CD4-positive, alpha-beta T cell treated with Interleukin-1 beta for 1 hour (primary cell): ENCODE measurements around the gene DNASE1L3.
"Not testable (repeated sequence)": the region's sequence is repeated elsewhere in the genome, so short reads cannot be mapped to it uniquely, and the experiment has no call there.

Experiments used
- DNase-seq, 2 donors: peaks; one replicate each; pipeline ENCODE4 v3.0.0-alpha.2; 2020 to 2022

Gene DNASE1L3

GRCh38 chr3:58210761-58211460, at the start of gene DNASE1L3:
Gene DNASE1L3 (minus strand): TSS chr3:58210972. CDS start chr3:58210906, 66 bp downstream.
- DNase-seq = no peak

DNA sequence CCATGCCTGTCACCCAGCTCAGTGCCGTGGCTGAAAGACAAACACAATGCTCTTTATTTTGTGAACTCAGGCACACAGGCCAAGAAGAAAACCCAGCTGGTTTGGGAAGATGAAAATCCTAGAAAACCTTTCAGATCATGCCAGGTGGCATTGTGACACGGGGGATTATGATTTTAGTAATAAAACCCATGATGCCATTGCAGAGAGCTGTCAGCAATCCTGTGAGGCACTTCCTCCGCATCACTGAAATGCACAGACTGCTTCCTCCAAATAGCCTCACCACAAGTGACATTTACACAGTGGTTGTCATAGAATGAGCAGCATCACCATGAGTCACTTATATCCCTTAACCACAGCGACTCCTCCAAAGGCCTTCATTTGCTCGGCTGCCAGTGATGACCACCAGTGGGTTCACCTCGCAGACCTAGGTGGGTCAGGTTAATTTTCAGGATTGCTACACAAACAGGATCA, 49.5 kb upstream of the DNASE1L3 start:
- DNase-seq = peak in 1 of 2 donors; percentile 26

DNA sequence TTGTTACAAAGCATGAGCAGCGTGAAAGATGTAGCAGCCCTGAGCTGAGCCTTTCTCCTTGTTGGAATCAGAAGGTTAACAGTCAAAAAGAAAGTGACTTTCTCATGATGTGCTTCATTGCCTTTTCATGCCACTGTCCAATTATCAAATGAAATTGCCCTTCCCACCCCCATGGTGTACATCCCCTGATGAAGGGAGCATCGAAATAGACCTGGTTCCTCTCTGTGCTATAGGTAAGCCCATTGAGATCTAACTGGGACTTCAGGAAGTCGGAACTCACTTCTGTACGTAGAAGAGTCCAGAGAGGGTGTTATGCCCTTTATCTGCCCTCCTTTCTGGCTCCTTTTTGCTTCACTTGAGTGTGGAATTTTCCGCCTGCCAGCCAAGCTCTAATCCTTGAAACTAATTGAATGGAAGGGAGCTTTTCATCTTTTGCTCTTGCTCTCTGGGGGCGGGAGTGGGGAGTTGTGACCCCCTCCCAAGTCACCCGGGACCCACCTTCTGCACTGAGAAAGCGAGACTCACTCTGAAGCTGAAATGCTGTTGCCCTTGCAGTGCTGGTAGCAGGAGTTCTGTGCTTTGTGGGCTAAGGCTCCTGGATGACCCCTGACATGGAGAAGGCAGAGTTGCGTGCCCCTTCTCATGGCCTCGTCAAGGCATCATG, 47.8 kb upstream of the DNASE1L3 start:
- DNase-seq = no peak

GRCh38 chr3:58256511-58256910, 45.7 kb upstream of the DNASE1L3 start:
- no peak for DNase-seq

DNA sequence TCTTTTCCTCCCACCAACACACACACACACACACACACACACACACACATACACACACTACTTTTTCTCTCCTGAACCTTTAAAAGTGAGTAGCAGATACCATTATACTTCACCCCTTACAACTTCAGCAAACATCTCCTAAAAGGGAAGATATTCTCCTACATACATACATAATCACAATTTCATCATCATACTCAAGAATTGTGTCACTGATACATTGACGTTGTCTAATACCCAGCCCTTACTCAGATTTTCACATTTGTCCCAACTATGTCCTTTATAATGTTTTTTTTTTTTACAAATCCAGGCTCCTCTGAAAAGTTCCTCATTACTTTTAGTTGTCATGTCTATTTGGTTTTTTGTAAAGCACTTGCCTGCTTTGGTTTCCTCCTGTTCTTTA, 45.3 kb upstream of the DNASE1L3 start:
- no peak for DNase-seq

DNA sequence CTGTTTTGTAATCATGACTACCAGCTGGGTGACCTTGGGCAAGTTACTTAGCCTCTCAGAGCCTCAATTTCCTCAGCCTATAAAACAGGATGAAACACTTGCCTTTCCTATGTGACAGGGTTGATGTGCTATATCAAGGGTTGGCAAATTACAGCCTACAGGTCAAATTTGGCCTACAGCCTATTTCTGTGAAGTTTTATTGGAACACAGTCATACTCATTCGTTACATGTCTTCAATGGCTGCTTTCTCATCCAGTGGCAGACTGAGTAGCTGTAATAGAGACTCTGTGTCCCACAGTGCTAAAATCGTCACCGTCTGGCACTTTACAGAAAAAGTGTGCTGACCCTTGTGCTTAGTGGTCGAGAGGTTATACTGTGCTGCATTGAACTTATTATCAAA, 43.4 kb upstream of the DNASE1L3 start:
- no peak for DNase-seq

DNA sequence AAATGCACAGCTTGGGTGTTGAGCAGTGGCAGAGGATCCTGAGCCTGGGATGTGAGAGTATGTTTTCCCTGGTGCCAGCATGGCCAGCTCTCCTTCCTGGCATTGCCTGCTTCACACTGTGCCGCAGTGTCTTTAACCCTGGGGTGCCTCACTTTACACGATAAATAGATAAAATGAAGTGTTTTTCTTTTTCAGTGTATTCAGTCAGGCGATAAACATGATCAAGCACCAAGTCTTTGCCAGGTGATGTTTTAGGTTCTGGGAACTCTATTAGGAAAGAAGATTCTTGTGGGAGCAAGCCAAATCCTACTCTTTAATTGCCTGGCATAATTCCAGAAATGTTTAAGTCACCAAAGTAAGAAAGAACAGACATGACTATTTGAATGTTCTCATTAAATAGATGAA, 40.9 kb upstream of the DNASE1L3 start:
- DNase-seq = no peak

- DNase-seq = no peak
Observed at GRCh38 chr3:58250093-58250707, 39.4 kb upstream of the DNASE1L3 start.

GRCh38 chr3:58249358-58250092, 38.8 kb upstream of the DNASE1L3 start:
- no peak for DNase-seq

GRCh38 chr3:58246148-58247047, 35.6 kb upstream of the DNASE1L3 start:
- DNase-seq = no peak

- DNase-seq = no peak
Observed at GRCh38 chr3:58243976-58244585, 33.3 kb upstream of the DNASE1L3 start.

DNA sequence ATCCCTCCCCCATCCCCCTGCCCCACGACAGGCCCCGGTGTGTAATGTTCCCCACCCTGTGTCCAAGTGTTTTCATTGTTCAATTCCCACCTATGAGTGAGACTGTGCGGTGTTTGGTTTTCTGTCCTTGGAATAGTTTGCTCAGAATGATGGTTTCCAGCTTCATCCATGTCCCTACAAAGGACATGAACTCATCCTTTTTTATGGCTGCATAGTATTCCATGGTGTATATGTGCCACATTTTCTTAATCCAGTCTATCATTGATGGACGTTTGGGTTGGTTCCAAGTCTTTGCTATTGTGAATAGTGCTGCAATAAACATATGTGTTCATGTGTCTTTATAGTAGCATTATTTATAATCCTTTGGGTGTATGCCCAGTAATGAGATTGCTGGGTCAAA, 32.1 kb upstream of the DNASE1L3 start:
- DNase-seq = not testable (repeated sequence)

GRCh38 chr3:58242340-58242739, 31.6 kb upstream of the DNASE1L3 start:
- no peak for DNase-seq

DNA sequence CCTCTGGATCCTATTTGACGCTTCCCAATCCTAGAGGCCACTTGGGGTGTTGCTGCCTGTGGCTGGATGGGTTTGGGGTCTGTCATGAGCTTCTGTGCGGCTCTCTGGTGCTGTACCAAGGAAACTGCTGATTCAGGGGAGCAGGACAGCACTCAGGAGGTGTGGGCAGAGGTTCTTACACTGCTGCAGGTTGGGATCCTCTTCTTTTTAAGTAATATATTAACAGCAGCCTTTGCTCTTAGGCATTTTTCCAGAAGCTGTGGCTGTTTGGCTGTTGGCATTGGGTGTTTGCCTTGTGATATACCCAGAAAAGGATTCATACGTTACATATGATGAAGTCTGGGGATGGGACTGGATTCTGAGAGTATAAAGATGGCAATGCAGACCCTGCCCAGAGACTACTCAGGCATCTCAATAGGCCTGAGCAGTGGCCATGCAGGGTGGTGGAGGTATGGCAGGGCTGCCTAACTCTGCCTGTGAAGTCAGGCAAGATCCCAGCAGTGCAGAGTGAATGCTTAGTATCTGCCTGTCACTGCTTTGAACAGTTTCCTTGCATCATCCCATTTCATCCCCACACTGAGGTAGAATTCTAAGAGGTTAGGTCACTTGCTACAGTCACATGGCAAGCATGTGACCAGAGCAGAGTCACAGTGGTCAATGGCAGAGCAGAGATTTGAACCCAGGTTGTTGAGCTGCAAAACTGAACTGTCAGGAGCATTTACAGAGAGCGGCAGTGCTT, 30.7 kb upstream of the DNASE1L3 start:
- no peak for DNase-seq

DNA sequence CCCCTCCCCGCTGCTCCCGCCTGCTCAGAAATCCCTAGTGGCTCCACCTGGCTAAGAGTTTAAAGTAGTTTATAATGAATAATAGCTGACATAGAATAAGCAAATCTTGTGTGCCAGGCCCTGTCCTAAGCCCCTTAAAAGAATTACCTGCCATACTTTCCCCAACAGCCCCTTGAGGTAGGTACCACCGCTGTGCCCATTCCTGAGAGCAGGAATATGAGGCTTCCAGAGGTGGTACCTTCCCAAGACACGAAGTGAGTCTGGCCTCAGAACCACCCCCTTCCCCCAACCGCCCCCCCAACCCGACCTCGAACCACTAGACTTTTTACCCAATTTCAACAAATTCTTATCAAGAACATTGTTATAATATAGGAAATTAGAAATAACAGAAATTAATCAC, 28.1 kb upstream of the DNASE1L3 start:
- no peak for DNase-seq

GRCh38 chr3:58237941-58238681, 27.3 kb upstream of the DNASE1L3 start:
- peak; percentile 27 to 31 for DNase-seq

DNA sequence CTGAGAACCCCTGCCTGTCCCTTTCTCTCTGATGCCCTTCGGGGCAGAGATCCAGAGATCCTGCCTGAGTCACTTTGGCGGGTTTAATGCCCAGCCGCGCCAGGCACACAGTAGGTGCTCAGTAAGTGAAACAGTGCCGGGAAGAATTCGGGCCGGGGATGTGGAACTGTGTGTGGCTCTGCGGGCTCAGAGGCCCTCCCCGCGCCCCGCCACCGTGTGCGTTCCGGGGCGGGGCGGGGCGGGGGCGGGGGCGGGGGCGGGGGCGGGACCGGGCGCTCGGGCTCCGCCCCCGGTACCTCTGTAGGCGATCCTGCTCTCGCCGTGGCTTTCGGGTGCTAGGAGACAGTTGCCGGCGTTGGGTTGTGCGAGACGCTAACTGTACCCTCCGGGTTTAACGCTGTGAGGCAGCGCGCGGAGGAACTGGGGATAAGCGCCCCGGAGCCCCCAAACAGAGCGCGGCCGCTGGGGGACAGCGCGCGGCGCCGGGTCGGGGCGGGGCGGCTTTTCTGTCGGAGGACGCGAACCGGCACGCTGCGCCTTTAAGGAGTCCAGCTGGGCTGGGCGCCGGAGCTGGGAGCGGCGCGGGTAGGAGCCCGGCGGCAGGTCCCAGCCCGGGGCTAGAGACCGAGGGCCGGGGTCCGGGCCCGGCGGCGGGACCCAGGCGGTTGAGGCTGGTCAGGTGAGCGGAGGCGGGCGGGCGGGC, 26.6 kb upstream of the DNASE1L3 start, which contains the start of gene ABHD6:
TSS of gene ABHD6 (plus strand) at position 555 of the 703 bp plus-strand sequence. CDS start 18,795 bp downstream, outside the sequence.
- DNase-seq = peak; percentile 71 to 85

GRCh38 chr3:58236527-58237237, 25.9 kb upstream of the DNASE1L3 start:
- DNase-seq = no peak

- DNase-seq = no peak
Observed at GRCh38 chr3:58235970-58236369, 25.2 kb upstream of the DNASE1L3 start.
